H1 (cell line): ENCODE data around the gene METAP1D. TPM values are rescaled to one million over a fixed set of nuclear protein-coding genes. Genes with fewer than 3 reads are reported as not detected.

ENCODE experiments used
- CTCF ChIA-PET: fragments of 300-600 bp; sonication (Branson Sonifier 250); formaldehyde crosslinking; loops from one replicate; lab custom pipeline; 2021; ENCODE audit not compliant: partially characterized antibody; lab: Charles Lee
- POLR2A ChIA-PET: fragments of 300-600 bp; sonication (Branson Sonifier 250); formaldehyde crosslinking; loops from one replicate; lab custom pipeline; 2021; ENCODE audit warnings: inconsistent platforms; ENCODE audit not compliant: partially characterized antibody; lab: Charles Lee
- DNase-seq, 2 experiments: peaks; one replicate each; pipeline versions ENCODE4 v3.0.0 to v3.0.0-alpha.2; 2010 to 2022; ENCODE audit warnings: low spot score in 2 of 2, low read depth in 1 of 2, mixed read lengths in 1 of 2
- FAIRE-seq: peaks from 2 replicates; lab custom pipeline; 2011; peaks lifted over from hg19 to GRCh38; lab: Jason Lieb, UNC
- H2AFZ ChIP-seq: 2 replicates; pipeline ENCODE4 v1.8.1; 2012; ENCODE audit warnings: low read length, inconsistent platforms
- H2AK5ac ChIP-seq: 2 replicates; pipeline ENCODE4 v1.6.1; 2013; ENCODE audit warnings: low read depth, low read length
- H2BK120ac ChIP-seq: replicated peaks from 2 replicates; pipeline ENCODE3; 2013; ENCODE audit warnings: low read depth, low read length, inconsistent platforms
- H2BK12ac ChIP-seq: 2 replicates; pipeline ENCODE4 v1.6.1; 2013; ENCODE audit warnings: low read depth, low read length
- H2BK15ac ChIP-seq: 2 replicates; pipeline ENCODE4 v1.6.1; 2013; ENCODE audit warnings: low read length
- H2BK20ac ChIP-seq: 2 replicates; pipeline ENCODE4 v1.6.1; 2013; ENCODE audit warnings: low read length
- H2BK5ac ChIP-seq: 2 replicates; pipeline ENCODE4 v1.6.1; 2013; ENCODE audit warnings: low read depth, low read length
- H3K14ac ChIP-seq: 2 replicates; pipeline ENCODE4 v1.6.1; 2013; ENCODE audit warnings: inconsistent platforms; ENCODE audit not compliant: insufficient read length
- H3K18ac ChIP-seq: 2 replicates; pipeline ENCODE4 v1.6.1; 2013; ENCODE audit warnings: low read length; ENCODE audit errors: extremely low read depth
- H3K23ac ChIP-seq: 2 replicates; pipeline ENCODE4 v1.6.1; 2013; ENCODE audit warnings: inconsistent platforms; ENCODE audit not compliant: insufficient read length
- H3K23me2 ChIP-seq: 2 replicates; pipeline ENCODE4 v1.6.1; 2013; ENCODE audit warnings: low read depth, low read length
- H3K27ac ChIP-seq: 2 replicates; pipeline ENCODE4 v1.6.1; 2011; ENCODE audit warnings: low read depth, low read length, inconsistent platforms
- H3K27me3 ChIP-seq, 4 experiments: replicated peaks in 1 of 4; 1 replicate in 1 of 4; 2 replicates in 3 of 4; pipeline versions ENCODE4 v1.6.1 to v1.8.1; 2011 to 2013; ENCODE audit warnings: low read length in 3 of 4, mild to moderate bottlenecking in 3 of 4, inconsistent platforms in 2 of 4, mixed read lengths in 2 of 4, moderate library complexity in 1 of 4; ENCODE audit not compliant: control insufficient read depth in 3 of 4, insufficient read depth in 3 of 4; ENCODE audit errors: extremely low read depth in 1 of 4
- H3K36me3 ChIP-seq, 4 experiments: 2 replicates each; pipeline versions ENCODE4 v1.6.1 to v1.8.1; 2011 to 2013; ENCODE audit warnings: mild to moderate bottlenecking in 4 of 4, low read length in 3 of 4, moderate library complexity in 2 of 4, control low read depth in 1 of 4, inconsistent platforms in 1 of 4; ENCODE audit not compliant: insufficient read depth in 4 of 4, control insufficient read depth in 2 of 4
- H3K4ac ChIP-seq: replicated peaks from 2 replicates; pipeline ENCODE3; 2013; ENCODE audit warnings: low read length, low read depth, mixed read lengths, inconsistent platforms; ENCODE audit not compliant: insufficient read length
- H3K4me1 ChIP-seq, 4 experiments: replicated peaks in 1 of 4; 1 replicate in 1 of 4; 2 replicates in 3 of 4; pipeline versions ENCODE4 v1.6.1 to v1.8.1; 2011 to 2013; ENCODE audit warnings: low read length in 3 of 4, inconsistent platforms in 2 of 4, mixed read lengths in 1 of 4; ENCODE audit not compliant: insufficient read depth in 4 of 4, control insufficient read depth in 3 of 4
- H3K4me2 ChIP-seq, 2 experiments: 2 replicates each; pipeline versions ENCODE4 v1.6.1 to v1.8.1; 2011 to 2013; ENCODE audit warnings: low read depth in 2 of 2, low read length in 2 of 2, control low read depth in 1 of 2, inconsistent platforms in 1 of 2, mild to moderate bottlenecking in 1 of 2; ENCODE audit not compliant: insufficient read depth in 1 of 2
- H3K4me3 ChIP-seq, 4 experiments: fragments of 200-600, 300-600 bp in 1 of 4; sonication (generic), shearing (Covaris generic), sonication (Bioruptor Twin) in 1 of 4; 2 replicates each; pipeline versions ENCODE4 v1.5.1 to v1.8.1; 2011 to 2016; ENCODE audit warnings: low read length in 4 of 4, low read depth in 3 of 4, control low read depth in 2 of 4, inconsistent platforms in 2 of 4, mild to moderate bottlenecking in 2 of 4, mixed read lengths in 1 of 4, moderate library complexity in 1 of 4; ENCODE audit not compliant: insufficient read depth in 2 of 4; ENCODE audit errors: extremely low read depth in 1 of 4
- H3K56ac ChIP-seq: replicated peaks from 2 replicates; pipeline ENCODE3; 2013; ENCODE audit warnings: low read depth, mild to moderate bottlenecking, mixed read lengths, low read length, inconsistent platforms; ENCODE audit not compliant: insufficient read length
- H3K79me1 ChIP-seq: 2 replicates; pipeline ENCODE4 v1.6.1; 2013; ENCODE audit warnings: low read depth, low read length, control low read depth
- H3K79me2 ChIP-seq, 2 experiments: 2 replicates each; pipeline versions ENCODE4 v1.6.1 to v1.8.1; 2012 to 2013; ENCODE audit warnings: low read length in 2 of 2, mild to moderate bottlenecking in 2 of 2, inconsistent platforms in 1 of 2; ENCODE audit not compliant: insufficient read depth in 2 of 2, control insufficient read depth in 1 of 2
- H3K9ac ChIP-seq, 4 experiments: replicated peaks in 1 of 4; 1 replicate in 1 of 4; 2 replicates in 3 of 4; pipeline versions ENCODE4 v1.6.1 to v1.8.1; 2011 to 2013; ENCODE audit warnings: low read depth in 3 of 4, low read length in 3 of 4, control low read depth in 2 of 4, mild to moderate bottlenecking in 2 of 4, moderate library complexity in 2 of 4, inconsistent platforms in 1 of 4; ENCODE audit errors: extremely low read depth in 1 of 4
- H3K9me3 ChIP-seq, 2 experiments: 2 replicates each; pipeline versions ENCODE4 v1.6.1 to v1.8.1; 2012 to 2013; ENCODE audit warnings: mild to moderate bottlenecking in 2 of 2, moderate library complexity in 2 of 2, control low read depth in 1 of 2, inconsistent platforms in 1 of 2, low read depth in 1 of 2, low read length in 1 of 2, mixed read lengths in 1 of 2; ENCODE audit not compliant: insufficient read depth in 2 of 2
- H4K20me1 ChIP-seq, 2 experiments: replicated peaks in 1 of 2; 2 replicates each; pipeline versions ENCODE3 to v1.8.1; 2011 to 2013; ENCODE audit warnings: inconsistent platforms in 2 of 2, low read length in 2 of 2, mild to moderate bottlenecking in 1 of 2; ENCODE audit not compliant: insufficient read depth in 2 of 2, control insufficient read depth in 1 of 2
- H4K5ac ChIP-seq: 2 replicates; pipeline ENCODE4 v1.6.1; 2013; ENCODE audit warnings: low read length, low read depth, mixed read lengths, inconsistent platforms; ENCODE audit not compliant: insufficient read length
- H4K8ac ChIP-seq: 2 replicates; pipeline ENCODE4 v1.8.0; 2013; ENCODE audit warnings: mild to moderate bottlenecking, moderate library complexity, low read length, inconsistent platforms; ENCODE audit not compliant: insufficient read depth; ENCODE audit errors: extremely low read depth
- H4K91ac ChIP-seq: replicated peaks from 2 replicates; pipeline ENCODE3; 2013; ENCODE audit warnings: low read length, mixed read lengths, inconsistent platforms; ENCODE audit not compliant: insufficient read length
- ATF2 ChIP-seq: IDR thresholded peaks from 2 replicates; pipeline ENCODE4 v1.6.1; 2012; ENCODE audit warnings: low read length, inconsistent platforms
- BACH1 ChIP-seq: IDR thresholded peaks from 2 replicates; pipeline ENCODE4 v1.6.1; 2012; ENCODE audit warnings: low read length, improper control_type of control experiment
- CBX8 ChIP-seq: fragments of 300-800, 300-1000 bp; sonication (generic); IDR thresholded peaks from 2 replicates; pipeline ENCODE4 v1.7.1; 2016; ENCODE audit warnings: low read depth, low read length, borderline replicate concordance
- EGR1 ChIP-seq: IDR thresholded peaks from 2 replicates; pipeline ENCODE4 v1.6.1; 2011; ENCODE audit warnings: low read depth, low read length, borderline replicate concordance
- HDAC2 ChIP-seq, 2 experiments: fragments of 300-600 bp in 1 of 2; sonication (generic) in 1 of 2; IDR thresholded peaks; 2 replicates each; pipeline ENCODE4 v1.6.1; 2011 to 2012; ENCODE audit warnings: low read depth in 2 of 2, low read length in 2 of 2, mild to moderate bottlenecking in 2 of 2, moderate library complexity in 2 of 2, borderline replicate concordance in 1 of 2, inconsistent platforms in 1 of 2
- POU5F1 ChIP-seq: IDR thresholded peaks from 2 replicates; pipeline ENCODE4 v1.6.1; 2011; ENCODE audit warnings: low read depth, mild to moderate bottlenecking, low read length, moderate library complexity
- WGBS, 2 experiments: shearing (Covaris generic) in 1 of 2; methylation state at CpG; one replicate each; pipeline versions ENCODE4 v1.1.6 to v1.1.7; 2013 to 2015; ENCODE audit warnings: low lambda C conversion rate in 2 of 2, mixed read lengths in 2 of 2, inconsistent platforms in 1 of 2, low coverage in 1 of 2, missing lambda C conversion rate in 1 of 2; ENCODE audit not compliant: insufficient replicate concordance in 2 of 2, insufficient coverage in 1 of 2, insufficient read length in 1 of 2; ENCODE audit errors: extremely low coverage in 1 of 2, missing lambda C conversion rate in 1 of 2; 5-methylcytosine and 5-hydroxymethylcytosine counted together
- polyA plus RNA-seq, 7 experiments: library from polyadenylated mRNA; depleted of rRNA in 3 of 7; stranded (reverse) in 5 of 7; unstranded in 2 of 7; fragments of >200 nt in 5 of 7; fragments of 200-250 nt in 2 of 7; gene quantifications; 1 replicate in 5 of 7; 2 replicates in 1 of 7; 4 replicates in 1 of 7; pipeline versions ENCODE4 v1.2.1 to v1.2.3, GENCODE V29; 2011 to 2013; ENCODE audit warnings: missing spikeins in 2 of 7, mixed read lengths in 2 of 7
- total RNA-seq: library from RNA; stranded (reverse); fragmentation: NEBNext Ultra II Directional; extraction: Animal tissue kit (Norgen Biotek cat#: 25700); gene quantifications from 2 replicates; pipeline ENCODE4 v1.2.1, GENCODE V29; 2021

Gene METAP1D
- total and polyA plus RNA-seq, 2 of the 8 experiments (the other 6 are each of a cell fraction or from before 2014, with no cell fraction given) = 3.9 to 6.2 TPM

- H4K8ac ChIP-seq = no peak overlapping the region
- 4% methylated on average over 6 of the region's 13 CpGs; no CpG with 5 or more reads in 1 of the 2 experiments for WGBS, 2 experiments
- peaks cover 24% of the 10 kb centered on the region; the same call in 1 of the 2 replicates for H3K23me2 ChIP-seq
- TF ChIP-seq EGR1 (no peak), ATF2 (no peak), BACH1 (no peak), CBX8 (peak; percentile 86; the same call in 1 of the 2 replicates), HDAC2 (IDR thresholded peaks at IDR 0.05; ENCODE audit: borderline replicate concordance in 1 of 2, low read depth in 2 of 2, low read length in 2 of 2) (no peak), POU5F1 (no peak)
- H3K9me3 ChIP-seq = no peaks in the 10 kb centered on the region
- H3K27me3 ChIP-seq = peaks cover 80 to 100% (median 93%) of the 10 kb centered on the region in 4 experiments
- no peak overlapping the region for H2AFZ ChIP-seq
- H3K36me3 ChIP-seq = peaks cover 0 to 11% (median 0%) of the 10 kb centered on the region in 4 experiments; a peak in 1 of 8 replicates
- peaks cover 12 to 26% of the 10 kb centered on the region in 2 experiments for H4K20me1 ChIP-seq
- no peak for FAIRE-seq
- peak overlapping the region in 1 of 4 experiments; percentile 48; a peak in 4 of 8 replicates for H3K4me3 ChIP-seq
- no peak overlapping the region for H3K18ac ChIP-seq
- no peak overlapping the region for H3K23ac ChIP-seq
- no peak overlapping the region for H2BK120ac ChIP-seq
- ChIA-PET CTCF (interaction anchor here (1.0 to 11.7 kb wide), 6 partner anchors 8 to 396 kb away, joined by 3 to 198 read pairs (median 5); partner anchors contain the start of gene DLX1), POLR2A (interaction anchor here (1.1 to 16.0 kb wide), 2 partner anchors 12 to 23 kb away, joined by 4 to 184 read pairs; partner anchors contain the start of gene DLX1)
- DNase-seq = no peak
- no peak overlapping the region for H3K14ac ChIP-seq
- no peak overlapping the region for H4K5ac ChIP-seq
- no peak overlapping the region for H2BK5ac ChIP-seq
- no peak overlapping the region for H2AK5ac ChIP-seq
- H3K79me1 ChIP-seq = no peaks in the 10 kb centered on the region
- no peak overlapping the region for H3K27ac ChIP-seq
- H3K4me1 ChIP-seq = peaks cover 6 to 53% (median 28%) of the 10 kb centered on the region in 4 experiments
- H3K79me2 ChIP-seq = no peaks in the 10 kb centered on the region
- no peak overlapping the region for H3K4ac ChIP-seq
- H4K91ac ChIP-seq = no peak overlapping the region
- no peak overlapping the region for H2BK12ac ChIP-seq
- no peak overlapping the region for H3K9ac ChIP-seq
- H2BK20ac ChIP-seq = no peak overlapping the region
- no peak overlapping the region for H3K56ac ChIP-seq
- peak overlapping the region; percentile 66 to 80; a peak in 3 of 4 replicates for H3K4me2 ChIP-seq
- H2BK15ac ChIP-seq = no peak overlapping the region
Measured at GRCh38 chr2:172099472-172100079, 99.8 kb downstream of the METAP1D start.
